HG03342 (cell line): ENCODE measurements around the gene TEX10.
"Not testable (repeated sequence)": the region's sequence is repeated elsewhere in the genome, so short reads cannot be mapped to it uniquely, and the experiment has no call there.

ENCODE experiments used
- ATAC-seq: cut with Tn5 transposase; IDR thresholded peaks from one replicate; pipeline ENCODE4 v1.9.1; 2021; ENCODE audit warnings: mild to moderate bottlenecking, moderate library complexity; ENCODE audit not compliant: unreplicated experiment

TEX10 gene

DNA sequence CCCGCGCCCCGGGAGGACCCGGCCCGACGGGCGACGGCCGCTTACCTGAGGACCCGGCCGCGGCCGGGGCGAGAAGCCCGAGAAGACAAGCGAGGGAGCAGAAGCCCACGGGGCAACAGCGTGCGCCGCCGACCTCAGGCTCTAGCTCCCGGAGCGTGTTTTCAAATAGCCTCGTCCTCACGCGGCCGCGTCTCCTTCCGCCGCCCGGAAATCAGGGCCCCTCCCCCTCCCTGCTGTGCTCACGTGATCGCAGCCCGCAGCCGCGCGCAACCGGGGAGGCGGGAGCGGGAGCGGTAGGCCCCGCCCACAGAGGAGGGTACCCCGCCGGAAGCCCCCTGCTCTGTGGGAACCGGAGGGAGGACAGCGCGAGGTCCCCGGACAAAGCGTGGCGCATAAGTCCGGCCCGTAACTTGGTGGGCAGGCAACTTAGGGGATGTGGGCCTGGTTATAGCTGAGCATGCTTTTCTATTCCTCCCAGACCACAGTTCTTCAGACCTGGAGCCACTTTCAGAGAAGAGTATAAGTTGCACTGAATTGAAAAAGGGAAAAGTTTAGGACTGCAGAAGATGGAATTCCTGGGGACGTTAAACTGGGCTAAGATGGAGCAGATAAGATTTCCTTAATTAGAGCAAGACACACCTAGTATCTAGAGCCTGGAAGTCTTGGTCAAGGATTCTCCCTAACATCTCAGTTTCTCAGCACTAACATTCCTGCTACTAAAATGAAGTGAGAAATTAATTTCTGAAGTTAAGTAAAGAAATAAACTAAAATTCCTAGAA is at the start of gene TEX10:
Gene TEX10, minus strand, starts transcription at position 216 of the 779 bp plus-strand sequence. CDS start 3,579 bp downstream, outside the sequence.
- ATAC-seq = peak; percentile 76

DNA sequence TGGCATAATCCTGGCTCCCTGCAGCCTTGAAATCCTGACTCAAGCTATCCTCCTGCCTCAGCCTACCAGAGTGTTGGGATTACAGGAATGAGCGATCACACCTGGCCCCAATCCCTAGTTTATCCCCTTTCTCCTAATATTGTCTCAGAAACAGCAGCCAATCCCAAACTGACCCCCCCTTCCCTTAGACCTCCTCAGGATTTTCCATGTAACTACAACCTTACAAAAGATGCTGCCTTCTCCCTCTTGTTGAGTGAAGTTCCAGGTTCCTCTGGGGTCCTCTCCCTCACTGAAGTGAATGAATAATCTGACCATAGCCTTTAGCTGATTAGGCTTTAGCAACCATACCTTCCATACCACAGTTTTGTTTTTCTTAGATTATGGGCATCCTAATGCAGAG is 48.3 kb upstream of the TEX10 start:
- ATAC-seq = no peak

GRCh38 chr9:100397529-100398266 is 45.0 kb upstream of the TEX10 start:
- ATAC-seq = no peak

DNA sequence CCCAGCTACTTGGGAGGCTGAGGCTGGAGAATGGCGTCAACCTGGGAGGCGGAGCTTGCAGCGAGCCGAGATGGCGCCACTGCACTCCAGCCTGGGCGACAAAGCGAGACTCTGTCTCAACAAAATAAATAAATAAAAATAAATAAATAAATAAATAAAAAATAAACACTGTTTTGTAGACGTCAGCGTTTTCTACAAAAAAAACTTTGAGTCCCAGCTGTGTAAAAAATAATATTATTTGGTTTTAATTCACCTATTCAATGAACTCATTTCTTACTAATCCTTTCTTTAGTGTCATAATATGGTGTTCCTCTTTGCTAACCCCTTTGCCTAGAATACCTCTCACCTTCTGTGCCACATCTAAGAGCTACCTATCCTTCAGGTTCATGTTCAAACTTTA is 44.0 kb upstream of the TEX10 start:
- no peak for ATAC-seq

- ATAC-seq = no peak
Measured at GRCh38 chr9:100394816-100395215, 42.1 kb upstream of the TEX10 start.

DNA sequence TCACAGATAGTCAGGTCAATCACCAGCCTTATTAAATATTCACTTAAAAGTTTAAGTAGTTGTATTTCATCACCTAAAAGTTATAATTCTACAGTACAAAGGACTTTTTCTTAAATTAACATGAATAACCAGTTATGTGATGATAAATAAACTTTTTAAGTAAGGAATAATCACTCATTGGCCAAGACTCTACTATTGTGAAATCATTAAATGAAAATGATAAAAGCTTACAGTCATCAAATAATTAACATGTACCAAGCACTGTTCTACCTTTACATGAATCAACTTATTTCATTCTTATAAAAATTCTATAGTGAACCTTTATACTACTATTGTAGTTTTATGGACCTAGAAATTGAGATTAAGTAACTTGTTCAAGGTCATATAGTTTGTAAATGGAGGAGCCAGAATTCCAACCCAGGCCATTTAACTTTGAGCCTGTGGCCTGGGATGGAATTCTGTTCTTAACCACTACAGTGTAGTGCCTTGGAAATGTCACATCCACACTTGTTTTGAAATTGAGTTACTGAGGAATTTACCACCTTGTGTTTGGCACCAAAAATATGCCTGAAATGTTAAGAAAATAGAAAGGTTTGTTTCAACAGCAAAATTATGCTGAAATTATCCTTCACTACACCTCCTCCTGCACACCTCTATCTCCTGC is 41.4 kb upstream of the TEX10 start:
- ATAC-seq = no peak

GRCh38 chr9:100392989-100393388 is 40.2 kb upstream of the TEX10 start:
- not testable (repeated sequence) for ATAC-seq

- ATAC-seq = no peak
Measured at GRCh38 chr9:100379862-100380261, 27.1 kb upstream of the TEX10 start.

DNA sequence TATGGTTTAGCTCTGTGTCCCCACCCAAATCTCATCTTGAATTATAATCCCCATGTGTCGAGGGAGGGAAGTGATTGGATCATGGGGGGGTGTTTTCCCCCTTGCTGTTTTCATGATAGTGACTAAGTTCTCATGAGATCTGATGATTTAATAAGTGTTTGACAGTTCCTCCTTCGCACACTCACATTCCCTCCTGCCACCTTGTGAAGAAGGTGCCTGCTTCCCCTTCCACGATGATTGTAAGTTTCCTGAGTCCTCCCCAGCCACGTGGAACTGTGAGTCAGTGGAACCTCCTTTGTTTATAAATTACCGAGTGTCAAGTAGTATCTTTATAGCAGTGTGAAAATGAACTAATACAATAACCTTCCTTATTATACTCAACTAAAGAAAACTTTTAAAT is 24.3 kb upstream of the TEX10 start:
- no peak for ATAC-seq

DNA sequence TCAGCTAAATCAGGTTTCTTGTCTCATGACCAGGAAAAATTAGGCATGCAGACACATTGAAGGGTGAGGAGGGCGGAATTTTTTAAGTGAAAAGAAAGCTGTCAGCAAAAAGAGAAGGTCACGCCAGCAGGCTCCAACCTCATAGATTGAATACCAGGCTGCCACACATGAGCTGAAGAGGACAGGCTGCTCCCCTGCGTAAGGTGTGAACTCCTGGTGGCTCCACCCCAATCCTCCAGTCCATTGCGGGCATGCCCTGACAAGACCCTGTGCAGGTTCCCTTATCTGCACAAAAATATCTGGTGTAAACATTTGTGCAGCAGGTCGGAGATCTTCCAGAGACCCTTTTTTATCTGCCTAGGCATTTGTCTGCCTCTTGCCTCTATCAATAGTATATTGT is 22.9 kb upstream of the TEX10 start:
- ATAC-seq = no peak

GRCh38 chr9:100372648-100373047 is 19.9 kb upstream of the TEX10 start:
- no peak for ATAC-seq

GRCh38 chr9:100370064-100370723 is 17.5 kb upstream of the TEX10 start:
- no peak for ATAC-seq

DNA sequence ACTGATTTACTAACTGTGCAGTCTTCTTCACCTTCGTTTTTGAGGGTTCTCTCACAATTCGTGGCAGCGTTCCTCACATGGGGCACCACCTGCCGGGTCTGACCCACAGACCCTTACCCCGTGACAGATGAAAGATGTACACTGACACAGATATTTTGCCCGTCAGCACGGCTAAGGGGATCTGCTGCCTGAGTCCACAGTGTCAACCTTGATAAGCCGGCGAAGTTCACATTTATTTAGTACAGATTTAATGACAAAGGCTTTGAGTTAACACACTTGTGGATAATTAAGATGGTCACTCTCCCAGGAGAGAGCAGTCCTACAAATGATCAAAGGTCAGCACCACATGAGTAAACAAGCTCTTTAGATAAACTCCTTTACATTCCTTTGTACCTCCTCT is 15.9 kb upstream of the TEX10 start:
- no peak for ATAC-seq

DNA sequence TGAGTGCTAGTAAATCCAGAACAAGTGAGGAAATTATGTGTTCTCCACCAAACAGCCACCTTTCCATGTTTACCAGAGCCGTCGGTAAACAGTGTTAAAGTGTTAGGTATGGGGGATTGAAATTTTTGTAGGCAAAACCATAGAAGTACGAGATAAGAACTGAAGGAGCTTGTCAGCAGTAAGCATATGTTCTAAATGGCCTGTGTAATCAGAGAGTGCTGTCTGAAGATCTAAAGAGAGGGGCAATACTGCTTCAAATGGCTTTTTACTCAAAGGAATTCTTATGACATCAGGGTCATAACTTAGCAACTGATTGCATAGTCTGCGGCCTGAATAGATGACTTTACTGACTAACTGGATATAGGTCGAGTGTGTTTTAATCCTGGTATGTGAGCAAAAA is 13.4 kb upstream of the TEX10 start:
- no peak for ATAC-seq

DNA sequence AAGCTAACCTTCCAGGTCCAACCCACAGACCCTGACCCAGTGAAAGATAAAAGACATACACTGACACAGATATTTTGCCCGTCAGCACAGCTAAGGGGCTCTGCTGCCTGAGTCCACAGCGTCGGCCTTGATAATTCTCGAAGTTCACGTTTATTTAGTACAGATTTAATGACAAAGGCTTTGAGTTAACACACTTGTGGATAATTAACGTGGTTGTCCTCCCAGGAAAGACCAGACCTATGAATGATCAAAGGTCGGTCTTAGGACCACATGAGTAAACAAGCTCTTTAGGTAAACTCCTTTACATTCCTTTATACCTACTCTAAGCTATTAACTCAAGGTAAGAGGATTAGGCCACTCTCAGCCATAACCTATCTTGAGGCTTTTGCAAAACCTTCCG is 11.3 kb upstream of the TEX10 start:
- ATAC-seq = no peak

DNA sequence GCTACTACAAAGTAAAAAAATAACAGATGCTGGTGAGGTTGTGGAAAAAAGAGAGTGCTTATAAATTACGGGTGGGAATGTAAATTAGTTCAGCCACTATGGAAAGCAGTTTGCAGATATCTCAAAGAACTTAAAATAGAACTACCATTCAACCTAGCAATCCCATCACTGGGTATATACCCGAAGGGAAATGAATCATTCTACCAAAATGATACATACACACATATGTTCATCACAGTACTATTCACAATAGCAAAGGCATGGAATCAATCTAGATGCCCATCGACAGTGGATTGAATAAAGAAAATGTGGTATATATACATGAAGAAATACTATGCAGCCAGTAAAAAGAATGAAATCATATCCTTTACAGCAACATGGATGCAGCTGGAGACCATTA is 6.3 kb upstream of the TEX10 start:
- no peak for ATAC-seq

GRCh38 chr9:100357501-100357900 is 4.8 kb upstream of the TEX10 start:
- ATAC-seq = no peak

GRCh38 chr9:100355561-100355960 is 2.8 kb upstream of the TEX10 start:
- no peak for ATAC-seq

DNA sequence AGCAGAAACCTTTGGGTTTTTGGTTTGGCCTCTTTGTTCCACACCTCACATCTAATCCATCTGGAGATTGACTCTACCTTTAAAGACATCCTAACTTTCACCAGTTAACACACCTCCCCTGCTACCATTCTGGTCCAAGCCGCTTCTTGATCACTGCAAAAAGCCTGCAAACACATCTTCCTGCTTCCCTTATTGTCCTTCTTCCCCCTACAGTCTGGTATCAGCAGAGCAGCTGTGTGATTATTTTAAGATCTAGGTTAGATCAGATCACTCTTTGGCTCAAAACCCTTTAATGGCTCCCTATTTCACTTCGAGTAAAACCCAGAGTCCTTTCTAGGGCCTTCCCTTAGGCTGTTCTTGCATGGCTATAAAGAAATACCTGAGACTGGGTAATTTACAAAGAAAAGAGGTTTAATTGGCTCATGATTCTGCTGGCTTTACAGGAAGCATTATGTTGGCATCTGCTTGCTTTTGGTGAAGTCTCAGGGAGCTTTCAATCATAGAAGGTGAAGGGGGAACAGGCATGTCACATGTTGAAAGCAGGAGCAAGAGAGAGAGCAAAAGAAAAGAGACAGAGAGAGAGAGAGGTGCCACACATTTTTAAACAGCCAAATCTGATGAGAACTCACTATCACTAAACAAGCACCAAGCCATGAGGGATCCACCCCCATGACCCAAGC is 1.5 kb upstream of the TEX10 start:
- no peak for ATAC-seq

- ATAC-seq = peak; percentile 40
Measured at GRCh38 chr9:100352201-100352726, 478 bp downstream of the TEX10 start.
